HCT116 (cell line): Measurements from ENCODE around the gene CNDP1. TPM values are rescaled to one million over a fixed set of nuclear protein-coding genes. Genes with fewer than 3 reads are reported as not detected.

Source experiments
- total RNA-seq: library from RNA; stranded (reverse); gene quantifications from one replicate; pipeline ENCODE4 v1.2.1, GENCODE V29; 2021; ENCODE audit not compliant: unreplicated experiment
- TF ChIP-seq, protein P1 (sequence below), 3 experiments: fragments of 200-600 bp in 1 of 3; sonication (generic) in 1 of 3; IDR thresholded peaks in 2 of 3; conservative IDR thresholded peaks in 1 of 3; 2 replicates each; pipeline ENCODE4 v1.5.1; 2012 to 2017; ENCODE audit warnings: low read depth in 2 of 3, low read length in 2 of 3, antibody characterized with exemption in 1 of 3, borderline replicate concordance in 1 of 3, control low read depth in 1 of 3, mild to moderate bottlenecking in 1 of 3, mixed read lengths in 1 of 3, mixed run types in 1 of 3, moderate library complexity in 1 of 3; ENCODE audit not compliant: insufficient read depth in 1 of 3

The CNDP1 gene
- total RNA-seq, 1 experiment from 2014 or later: not detected

DNA sequence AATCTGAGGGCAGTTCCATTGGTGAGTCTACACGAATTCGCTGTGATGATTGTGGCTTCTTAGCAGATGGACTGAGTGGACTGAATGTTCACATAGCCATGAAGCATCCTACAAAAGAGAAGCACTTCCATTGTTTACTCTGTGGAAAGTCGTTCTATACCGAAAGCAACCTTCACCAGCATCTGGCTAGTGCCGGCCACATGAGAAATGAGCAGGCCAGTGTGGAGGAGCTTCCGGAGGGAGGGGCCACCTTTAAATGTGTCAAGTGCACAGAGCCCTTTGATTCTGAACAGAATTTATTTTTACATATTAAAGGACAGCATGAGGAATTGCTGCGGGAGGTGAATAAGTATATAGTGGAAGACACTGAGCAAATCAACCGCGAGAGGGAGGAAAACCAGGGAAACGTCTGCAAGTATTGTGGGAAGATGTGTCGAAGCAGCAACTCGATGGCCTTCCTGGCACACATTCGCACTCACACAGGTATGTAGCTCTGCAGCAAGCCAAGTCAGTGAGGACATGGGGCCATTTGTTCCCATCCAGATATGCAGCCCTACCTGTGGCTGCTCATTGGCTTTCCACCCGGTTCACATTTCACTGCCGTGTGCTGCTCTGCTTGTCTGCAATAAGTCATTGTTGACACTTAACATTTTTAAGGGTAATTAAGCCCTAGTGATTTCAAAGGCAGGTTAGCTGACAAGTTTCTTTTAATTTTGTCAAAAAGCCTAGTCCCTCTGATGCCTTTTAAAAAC lies 101.1 kb downstream of the CNDP1 start (continued):
- TF ChIP-seq, protein P1, sequence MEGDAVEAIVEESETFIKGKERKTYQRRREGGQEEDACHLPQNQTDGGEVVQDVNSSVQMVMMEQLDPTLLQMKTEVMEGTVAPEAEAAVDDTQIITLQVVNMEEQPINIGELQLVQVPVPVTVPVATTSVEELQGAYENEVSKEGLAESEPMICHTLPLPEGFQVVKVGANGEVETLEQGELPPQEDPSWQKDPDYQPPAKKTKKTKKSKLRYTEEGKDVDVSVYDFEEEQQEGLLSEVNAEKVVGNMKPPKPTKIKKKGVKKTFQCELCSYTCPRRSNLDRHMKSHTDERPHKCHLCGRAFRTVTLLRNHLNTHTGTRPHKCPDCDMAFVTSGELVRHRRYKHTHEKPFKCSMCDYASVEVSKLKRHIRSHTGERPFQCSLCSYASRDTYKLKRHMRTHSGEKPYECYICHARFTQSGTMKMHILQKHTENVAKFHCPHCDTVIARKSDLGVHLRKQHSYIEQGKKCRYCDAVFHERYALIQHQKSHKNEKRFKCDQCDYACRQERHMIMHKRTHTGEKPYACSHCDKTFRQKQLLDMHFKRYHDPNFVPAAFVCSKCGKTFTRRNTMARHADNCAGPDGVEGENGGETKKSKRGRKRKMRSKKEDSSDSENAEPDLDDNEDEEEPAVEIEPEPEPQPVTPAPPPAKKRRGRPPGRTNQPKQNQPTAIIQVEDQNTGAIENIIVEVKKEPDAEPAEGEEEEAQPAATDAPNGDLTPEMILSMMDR (IDR thresholded peaks at IDR 0.05 in 2 of 3, conservative IDR thresholded peaks at IDR 0.05 in 1 of 3; ENCODE audit: borderline replicate concordance in 1 of 3, insufficient read depth in 1 of 3, low read depth in 2 of 3, low read length in 2 of 3): no peak

Other genes with a start within 250 kb of the CNDP1 start
- gene CYB5A, start 242.5 kb upstream of the CNDP1 start, total RNA-seq: 37.7 TPM
- gene C18orf63, start 218.7 kb upstream of the CNDP1 start, total RNA-seq: not detected
- not detected for gene DIPK1C, start 77.2 kb upstream of the CNDP1 start, total RNA-seq
- gene CNDP2, start 38.1 kb upstream of the CNDP1 start, total RNA-seq: 112 TPM
- 7.6 TPM for gene ZNF407, start 63.4 kb downstream of the CNDP1 start, total RNA-seq